ENCODE data around the gene SVEP1.

DNA sequence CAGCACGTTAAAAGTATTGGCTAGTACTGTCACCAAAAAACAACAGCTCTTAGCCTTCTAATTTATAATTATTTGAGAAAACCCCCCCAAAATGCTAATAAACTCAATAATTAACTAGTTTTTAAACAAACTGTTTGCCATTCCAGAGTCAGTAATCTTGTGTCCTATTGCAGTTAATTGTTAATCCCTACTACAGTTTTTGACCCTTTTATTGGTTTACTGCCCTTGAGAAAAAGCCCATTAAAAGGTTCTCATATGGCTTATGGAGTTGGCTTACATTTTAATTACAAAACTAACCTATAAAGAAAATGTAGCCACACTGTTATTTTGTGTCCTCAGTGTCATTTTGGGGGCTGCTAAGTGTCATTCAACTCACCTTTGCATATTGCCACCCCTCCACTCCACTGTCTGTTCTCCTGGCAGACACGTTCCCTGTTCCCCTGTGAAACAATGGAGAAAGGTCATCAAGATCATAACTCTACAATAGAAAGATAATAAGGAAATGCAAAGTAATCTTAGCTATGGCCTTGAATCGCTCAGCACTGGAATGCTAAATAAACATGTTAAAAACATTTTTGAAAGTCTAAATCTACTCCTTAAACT is 190.3 kb downstream of the SVEP1 start:
- TF ChIP-seq CTCF (IDR thresholded peaks at IDR 0.05) (no peak), EZH2 (IDR thresholded peaks at IDR 0.05) (no peak)

Data from neural progenitor cell (in vitro differentiated cells).